ENCODE results near the gene CST3. TPM values are rescaled to one million over a fixed set of nuclear protein-coding genes. Genes with fewer than 3 reads are reported as not detected.

CST3 gene
- total RNA-seq, 1 donor: 229 TPM

DNA sequence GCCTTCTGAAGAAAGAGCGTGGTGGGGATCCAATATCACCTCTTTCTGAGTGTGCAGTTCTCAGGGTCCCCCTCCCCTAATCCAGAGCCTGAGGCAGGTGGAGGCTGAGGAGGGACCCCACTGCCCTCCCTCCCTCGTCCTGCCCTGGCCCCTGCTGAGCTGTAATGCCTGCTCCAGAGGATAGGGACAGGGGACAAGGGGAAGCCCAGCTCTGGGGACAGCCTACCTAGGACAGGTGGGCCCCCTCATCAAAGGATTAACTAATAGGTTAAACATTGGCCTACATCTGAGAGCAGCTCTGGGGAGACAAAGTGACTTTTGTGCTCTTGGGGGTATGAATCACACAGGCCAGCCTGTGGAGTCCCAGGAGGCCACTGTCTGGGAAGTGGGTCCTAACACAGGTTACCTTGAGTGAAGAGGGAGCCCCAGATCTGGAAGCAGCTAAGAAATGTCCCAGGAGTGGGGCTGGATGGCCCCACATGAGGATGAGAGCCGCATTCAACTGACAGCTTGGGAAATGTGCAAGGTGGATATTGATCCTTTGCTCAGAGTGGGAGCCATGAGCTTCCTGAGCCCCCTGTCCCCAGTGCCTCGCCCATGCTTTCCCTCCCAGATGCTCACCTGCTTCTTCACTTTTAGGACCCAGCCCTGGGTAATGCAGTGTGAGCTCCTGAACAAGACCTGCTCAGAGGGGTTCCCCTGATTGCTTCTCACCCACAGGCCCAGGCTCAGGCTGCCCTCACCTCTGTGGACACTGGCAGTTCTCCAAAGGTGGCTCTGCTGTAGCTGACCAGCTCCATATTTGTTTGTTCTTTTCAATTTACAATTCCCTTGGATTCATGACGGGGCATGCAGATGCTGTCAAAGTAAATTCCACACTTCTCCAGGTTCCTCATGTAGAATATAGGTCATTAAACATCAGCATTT is 51.7 kb downstream of the CST3 start:
- no peak overlapping the region for H2AFZ ChIP-seq (ENCODE audit: low read length)
- H3K4me1 ChIP-seq (ENCODE audit: insufficient read depth, low read length): no peaks in the 10 kb centered on the region
- H3K36me3 ChIP-seq (ENCODE audit: insufficient read depth, low read length): no peaks in the 10 kb centered on the region
- no peak for TF ChIP-seq CTCF (IDR thresholded peaks at IDR 0.05; ENCODE audit: extremely low read depth, low read depth, low read length)
- no peaks in the 10 kb centered on the region for H3K27me3 ChIP-seq (ENCODE audit: insufficient read depth, low read length)
- DNase-seq (ENCODE audit: insufficient read length, low spot score, missing footprints): no peak
- H3K4me3 ChIP-seq (ENCODE audit: insufficient read depth, low read length): no peak overlapping the region
- H4K20me1 ChIP-seq (ENCODE audit: insufficient read depth, low read length): no peaks in the 10 kb centered on the region
- no peak overlapping the region for H3K27ac ChIP-seq (ENCODE audit: low read depth, low read length)
- no peaks in the 10 kb centered on the region for H3K9me3 ChIP-seq (ENCODE audit: low read depth, low read length)
- H3K4me2 ChIP-seq (ENCODE audit: insufficient read depth, low read length): no peak overlapping the region
- H3K79me2 ChIP-seq (ENCODE audit: insufficient read depth, low read length): no peaks in the 10 kb centered on the region

DNA sequence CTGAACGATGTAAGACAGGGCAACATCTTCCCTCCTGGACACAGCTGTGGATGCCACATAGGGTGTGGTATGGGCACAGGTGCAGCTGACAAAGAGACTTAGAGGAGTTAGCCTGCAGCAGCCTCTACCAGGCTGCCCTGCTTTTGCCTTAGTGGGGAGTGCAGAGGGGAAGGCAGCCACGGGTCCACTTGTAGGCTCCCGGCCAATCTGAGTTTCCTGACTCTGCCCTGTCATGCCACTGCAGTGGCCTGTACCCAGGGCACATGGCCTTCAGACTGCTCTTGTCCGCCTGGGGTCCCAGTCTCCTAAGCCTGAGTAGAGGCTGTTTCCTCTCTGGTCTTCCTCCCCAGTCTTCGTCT is 52.3 kb downstream of the CST3 start:
- Histone ChIP-seq H3K36me3 (ENCODE audit: insufficient read depth, low read length) (no peaks in the 10 kb centered on the region), H2AFZ (ENCODE audit: low read length) (no peak overlapping the region), H4K20me1 (ENCODE audit: insufficient read depth, low read length) (no peaks in the 10 kb centered on the region)

DNA sequence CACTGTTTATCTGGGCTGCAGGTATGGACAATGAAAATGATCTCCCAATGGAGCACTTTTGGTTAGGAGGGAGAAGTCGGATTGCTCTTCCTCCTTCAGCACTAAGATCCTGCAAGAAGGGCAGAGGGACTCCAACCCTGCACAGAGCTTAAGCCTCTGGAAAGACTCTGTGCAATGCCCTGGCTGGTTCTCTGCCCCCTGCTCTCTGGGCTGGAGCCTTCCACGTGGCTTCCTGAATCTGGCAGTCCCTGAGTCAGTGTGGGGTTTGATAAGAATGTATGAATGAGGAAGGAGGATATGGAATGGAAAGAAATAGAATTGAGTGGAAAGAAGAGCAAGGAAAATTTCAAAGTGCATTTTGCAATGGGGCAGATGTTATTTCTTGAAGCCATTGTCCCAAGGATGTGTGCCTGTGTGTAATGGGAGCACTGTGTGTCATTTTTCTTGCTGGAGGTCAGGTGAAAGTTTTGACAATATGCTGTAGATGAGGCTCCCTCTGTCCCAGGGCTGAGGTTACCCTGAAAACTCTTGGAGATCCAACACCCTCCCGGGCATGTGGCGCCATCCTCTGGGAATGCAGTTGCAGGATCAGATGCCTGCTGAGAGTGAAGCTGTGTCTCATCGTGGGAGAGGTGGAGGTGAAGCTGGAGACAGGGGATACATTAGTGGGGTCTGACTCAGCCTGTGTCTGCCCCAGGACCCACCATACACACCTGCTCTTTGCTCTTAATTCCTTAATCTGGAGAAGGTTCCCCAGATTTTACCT is 53.1 kb downstream of the CST3 start:
- Histone ChIP-seq H3K27ac (ENCODE audit: low read depth, low read length) (no peak overlapping the region), H3K4me1 (ENCODE audit: insufficient read depth, low read length) (no peaks in the 10 kb centered on the region), H3K4me2 (ENCODE audit: insufficient read depth, low read length) (no peak overlapping the region), H3K79me2 (ENCODE audit: insufficient read depth, low read length) (no peaks in the 10 kb centered on the region), H3K27me3 (ENCODE audit: insufficient read depth, low read length) (no peaks in the 10 kb centered on the region), H2AFZ (ENCODE audit: low read length) (no peak overlapping the region), H3K9me3 (ENCODE audit: low read depth, low read length) (no peaks in the 10 kb centered on the region), H3K36me3 (ENCODE audit: insufficient read depth, low read length) (no peaks in the 10 kb centered on the region), H4K20me1 (ENCODE audit: insufficient read depth, low read length) (no peaks in the 10 kb centered on the region), H3K4me3 (ENCODE audit: insufficient read depth, low read length) (no peak overlapping the region)
- TF ChIP-seq CTCF (IDR thresholded peaks at IDR 0.05; ENCODE audit: extremely low read depth, low read depth, low read length): no peak
- DNase-seq (ENCODE audit: insufficient read length, low spot score, missing footprints): no peak

More for the DNA sequence above, 52.3 kb downstream of the CST3 start:
- H3K9me3 ChIP-seq (ENCODE audit: low read depth, low read length): no peaks in the 10 kb centered on the region
- no peak overlapping the region for H3K4me2 ChIP-seq (ENCODE audit: insufficient read depth, low read length)
- H3K79me2 ChIP-seq (ENCODE audit: insufficient read depth, low read length): no peaks in the 10 kb centered on the region
- no peak overlapping the region for H3K27ac ChIP-seq (ENCODE audit: low read depth, low read length)
- no peak for TF ChIP-seq CTCF (IDR thresholded peaks at IDR 0.05; ENCODE audit: extremely low read depth, low read depth, low read length)
- H3K27me3 ChIP-seq (ENCODE audit: insufficient read depth, low read length): no peaks in the 10 kb centered on the region
- H3K4me1 ChIP-seq (ENCODE audit: insufficient read depth, low read length): no peaks in the 10 kb centered on the region
- no peak overlapping the region for H3K4me3 ChIP-seq (ENCODE audit: insufficient read depth, low read length)
- no peak for DNase-seq (ENCODE audit: insufficient read length, low spot score, missing footprints)

Other genes with a start within 250 kb of the CST3 start
- gene NAPB, start 216.5 kb downstream of the CST3 start, total RNA-seq: 9.4 and 14.1 TPM in 2 replicates
- gene CSTL1, start 198.3 kb downstream of the CST3 start, total RNA-seq: 0.59 TPM in 1 of 2 replicates, not detected in the other
- not detected in 2 replicates for gene CST11, start 185.1 kb downstream of the CST3 start, total RNA-seq
- gene CST8, start 146.8 kb downstream of the CST3 start, total RNA-seq: not detected in 2 replicates
- gene CST9L, start 69.5 kb downstream of the CST3 start, total RNA-seq: not detected in 2 replicates
- gene CST9, start 32.0 kb downstream of the CST3 start, total RNA-seq: not detected in 2 replicates
- not detected in 2 replicates for gene CST4, start 51.1 kb upstream of the CST3 start, total RNA-seq
- gene CST1, start 113.0 kb upstream of the CST3 start, total RNA-seq: not detected in 2 replicates
- not detected in 2 replicates for gene CST2, start 188.8 kb upstream of the CST3 start, total RNA-seq
- not detected in 2 replicates for gene CST5, start 241.8 kb upstream of the CST3 start, total RNA-seq